ENCODE results near the gene DNAI7. TPM values are rescaled to one million over a fixed set of nuclear protein-coding genes. Genes with fewer than 3 reads are reported as not detected.

DNAI7 gene
- total RNA-seq, 1 donor from 2014 or later = 0.49 TPM

DNA sequence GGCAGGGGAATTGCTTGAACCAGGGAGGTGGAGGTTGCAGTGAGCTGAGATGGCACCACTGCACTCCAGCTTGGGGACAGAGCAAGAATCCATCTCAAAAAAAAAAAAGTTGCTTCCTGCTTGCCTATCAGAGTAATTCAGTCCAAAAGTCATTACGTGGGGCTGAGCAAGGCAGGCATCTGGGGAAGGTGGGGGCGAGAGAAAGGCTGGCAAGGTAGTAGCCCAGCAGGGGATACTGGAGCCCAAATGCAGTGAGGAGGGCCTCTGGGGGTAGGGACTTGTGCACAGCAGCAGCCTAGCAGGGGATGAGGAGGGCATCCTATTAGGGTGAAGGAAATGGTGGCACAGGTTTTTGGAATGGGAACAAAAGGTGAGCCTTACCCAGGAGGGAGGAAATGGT, 7.2 kb upstream of the DNAI7 start:
- H3K4me1 ChIP-seq = no peaks in the 10 kb centered on the region
- no peak overlapping the region for H3K27ac ChIP-seq
- no peaks in the 10 kb centered on the region for H3K9me3 ChIP-seq
- DNase-seq = no peak
- H3K4me3 ChIP-seq = no peak overlapping the region
- TF ChIP-seq, protein P1, sequence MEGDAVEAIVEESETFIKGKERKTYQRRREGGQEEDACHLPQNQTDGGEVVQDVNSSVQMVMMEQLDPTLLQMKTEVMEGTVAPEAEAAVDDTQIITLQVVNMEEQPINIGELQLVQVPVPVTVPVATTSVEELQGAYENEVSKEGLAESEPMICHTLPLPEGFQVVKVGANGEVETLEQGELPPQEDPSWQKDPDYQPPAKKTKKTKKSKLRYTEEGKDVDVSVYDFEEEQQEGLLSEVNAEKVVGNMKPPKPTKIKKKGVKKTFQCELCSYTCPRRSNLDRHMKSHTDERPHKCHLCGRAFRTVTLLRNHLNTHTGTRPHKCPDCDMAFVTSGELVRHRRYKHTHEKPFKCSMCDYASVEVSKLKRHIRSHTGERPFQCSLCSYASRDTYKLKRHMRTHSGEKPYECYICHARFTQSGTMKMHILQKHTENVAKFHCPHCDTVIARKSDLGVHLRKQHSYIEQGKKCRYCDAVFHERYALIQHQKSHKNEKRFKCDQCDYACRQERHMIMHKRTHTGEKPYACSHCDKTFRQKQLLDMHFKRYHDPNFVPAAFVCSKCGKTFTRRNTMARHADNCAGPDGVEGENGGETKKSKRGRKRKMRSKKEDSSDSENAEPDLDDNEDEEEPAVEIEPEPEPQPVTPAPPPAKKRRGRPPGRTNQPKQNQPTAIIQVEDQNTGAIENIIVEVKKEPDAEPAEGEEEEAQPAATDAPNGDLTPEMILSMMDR (IDR thresholded peaks at IDR 0.05) = no peak
- H3K27me3 ChIP-seq = no peaks in the 10 kb centered on the region
- no peak for ATAC-seq
- H3K36me3 ChIP-seq = peaks cover 28% of the 10 kb centered on the region
- intact Hi-C loops (cut with DNase I) = no loop called here

DNA sequence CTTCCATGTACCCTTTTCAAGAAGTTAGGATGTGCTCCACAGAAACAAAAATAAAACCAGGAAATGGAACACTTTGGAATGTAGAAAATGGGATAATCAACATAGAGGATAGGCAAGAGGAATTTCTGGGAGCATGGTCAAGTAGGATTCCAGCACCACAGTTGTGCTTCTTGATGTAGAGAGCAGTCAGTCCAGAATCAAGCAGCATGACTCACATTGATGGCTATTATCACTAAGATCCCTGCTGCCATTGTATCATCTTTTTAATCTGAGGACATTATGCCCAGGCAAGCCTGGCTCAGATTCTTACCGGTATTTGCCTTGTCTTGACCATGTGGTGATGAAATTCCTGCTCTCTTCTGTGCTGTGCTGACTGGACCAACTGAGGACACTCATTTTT, 5.7 kb upstream of the DNAI7 start:
- Histone ChIP-seq H3K36me3 (peaks cover 17% of the 10 kb centered on the region), H3K9me3 (no peaks in the 10 kb centered on the region), H3K27ac (no peak overlapping the region), H3K4me3 (no peak overlapping the region), H3K4me1 (peaks cover 8% of the 10 kb centered on the region), H3K27me3 (no peaks in the 10 kb centered on the region)
- DNase-seq (no peak), ATAC-seq (no peak)
- intact Hi-C loops (cut with DNase I) = no loop called here
- TF ChIP-seq, protein P1 (IDR thresholded peaks at IDR 0.05) = no peak

DNA sequence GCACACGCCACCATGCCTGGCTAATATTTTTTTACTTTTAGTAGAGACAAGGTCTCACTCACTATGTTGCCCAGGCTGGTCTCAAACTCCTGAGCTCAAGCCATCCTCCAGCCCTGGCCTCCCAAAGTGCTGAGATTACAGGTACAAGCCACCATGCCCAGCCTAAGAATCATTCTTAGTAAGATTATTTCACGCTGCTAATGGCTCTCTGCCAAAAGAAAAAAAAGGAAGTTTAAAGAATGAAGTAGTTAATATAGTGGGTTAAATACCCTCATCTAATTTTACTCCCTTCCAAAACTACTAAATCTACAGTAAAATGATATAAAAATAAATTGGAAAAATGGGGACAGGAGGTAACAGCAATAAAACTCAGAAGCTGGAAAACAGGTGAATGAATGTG, 2.6 kb upstream of the DNAI7 start:
- Histone ChIP-seq H3K4me3 (no peak overlapping the region), H3K9me3 (no peaks in the 10 kb centered on the region), H3K27me3 (no peaks in the 10 kb centered on the region), H3K4me1 (peaks cover 15% of the 10 kb centered on the region), H3K36me3 (peaks cover 1% of the 10 kb centered on the region), H3K27ac (no peak overlapping the region)
- DNase-seq = no peak
- TF ChIP-seq, protein P1 (IDR thresholded peaks at IDR 0.05) = no peak
- no peak for ATAC-seq
- intact Hi-C loops (cut with DNase I) = no loop called here

DNA sequence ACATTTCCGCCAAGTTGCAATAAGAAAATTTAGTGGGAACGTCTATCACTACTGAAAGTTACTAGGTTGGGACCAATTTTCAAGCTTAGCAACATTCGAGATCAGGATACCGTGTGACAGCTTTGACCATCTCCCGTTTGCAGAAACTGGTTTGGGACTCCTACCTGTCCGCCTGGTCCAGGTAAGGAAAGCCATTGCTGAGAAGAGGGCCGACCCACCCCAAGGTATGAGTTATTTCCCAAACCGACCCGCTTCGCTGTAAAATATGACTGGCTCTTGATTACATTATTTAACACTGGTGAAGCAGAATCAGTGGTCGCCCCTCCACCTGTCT, 271 bp downstream of the DNAI7 start:
- Histone ChIP-seq H3K36me3 (no peaks in the 10 kb centered on the region), H3K27me3 (no peaks in the 10 kb centered on the region), H3K27ac (peak overlapping the region; percentile 95), H3K9me3 (no peaks in the 10 kb centered on the region), H3K4me3 (peak overlapping the region; percentile 67), H3K4me1 (peaks cover 15% of the 10 kb centered on the region)
- DNase-seq (no peak), ATAC-seq (peak; percentile 24)
- TF ChIP-seq, protein P1 (IDR thresholded peaks at IDR 0.05) = no peak
- intact Hi-C loops (cut with DNase I) = no loop called here

DNA sequence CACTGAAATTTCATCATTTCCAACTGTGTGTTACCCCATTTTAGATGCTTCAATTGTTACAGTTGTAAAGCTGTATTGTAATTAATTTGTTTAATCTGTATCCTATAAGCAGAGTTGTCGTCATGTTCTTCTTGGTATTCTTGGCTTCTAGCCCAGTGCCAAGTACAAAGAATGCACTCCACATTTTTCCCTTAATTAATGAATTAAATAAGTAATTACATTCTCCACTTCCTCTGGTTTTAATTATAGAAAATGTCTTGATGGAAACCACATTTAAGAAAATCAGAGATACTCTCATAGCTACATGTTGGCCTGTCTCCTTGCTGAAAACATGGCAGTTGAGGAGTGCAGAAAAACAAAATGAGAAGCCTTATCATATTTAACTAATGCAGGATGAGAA, 746 bp downstream of the DNAI7 start:
- Histone ChIP-seq H3K27me3 (no peaks in the 10 kb centered on the region), H3K36me3 (no peaks in the 10 kb centered on the region), H3K9me3 (no peaks in the 10 kb centered on the region), H3K4me1 (peaks cover 15% of the 10 kb centered on the region), H3K4me3 (peak overlapping the region; percentile 67), H3K27ac (peak overlapping the region; percentile 95)
- TF ChIP-seq, protein P1 (IDR thresholded peaks at IDR 0.05) = no peak
- no peak for DNase-seq
- ATAC-seq = no peak
- intact Hi-C loops (cut with DNase I) = no loop called here

DNA sequence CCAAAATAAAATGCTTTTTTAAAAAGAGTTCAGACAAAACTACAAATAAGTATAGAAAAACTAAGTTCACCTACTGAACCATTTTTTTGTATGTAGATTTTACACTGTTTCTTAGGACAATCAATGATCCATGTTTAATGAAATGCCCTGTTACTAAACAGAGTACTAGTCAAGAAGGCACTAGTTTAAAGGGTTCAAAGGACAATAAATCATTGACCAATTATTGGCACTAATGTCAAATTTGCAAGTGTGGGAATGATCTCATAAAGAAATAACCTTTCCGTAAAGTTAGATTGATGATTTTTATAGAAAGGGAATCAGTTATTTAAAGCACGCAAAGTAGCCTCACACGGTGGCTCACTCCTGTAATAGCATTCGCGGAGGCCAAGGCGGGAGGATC, 4.2 kb downstream of the DNAI7 start:
- peaks cover 8% of the 10 kb centered on the region for H3K4me1 ChIP-seq
- no peak for DNase-seq
- TF ChIP-seq, protein P1 (IDR thresholded peaks at IDR 0.05) = no peak
- ATAC-seq = no peak
- no peaks in the 10 kb centered on the region for H3K36me3 ChIP-seq
- intact Hi-C loops (cut with DNase I) = no loop called here
- H3K27me3 ChIP-seq = no peaks in the 10 kb centered on the region
- H3K9me3 ChIP-seq = no peaks in the 10 kb centered on the region
- no peak overlapping the region for H3K4me3 ChIP-seq
- H3K27ac ChIP-seq = no peak overlapping the region
